Endothelial cell of umbilical vein (primary cell): ENCODE results near the gene MED1. TPM values are rescaled to one million over a fixed set of nuclear protein-coding genes. Genes with fewer than 3 reads are reported as not detected.
A peak's percentile ranks its signal among the peaks of the same experiment; 100 is the strongest.

Experiments
- BruUV-seq: library from RNA; stranded (reverse); fragments of 400-500 nt; replicated peaks from 2 replicates; lab custom pipeline; 2021; lab: Mats Ljungman, UMichigan
- CTCF ChIA-PET: fragments of 300-600, 350-600 bp; sonication (Branson Sonifier 250); formaldehyde crosslinking; loops from one replicate; lab custom pipeline; 2021; ENCODE audit warnings: antibody characterized with exemption, inconsistent platforms; lab: Charles Lee
- POLR2A ChIA-PET: fragments of 300-600, 350-600 bp; sonication (Branson Sonifier 250); formaldehyde crosslinking; loops from one replicate; lab custom pipeline; 2021; ENCODE audit warnings: antibody characterized with exemption, inconsistent platforms; lab: Charles Lee
- DNase-seq: peaks from one replicate; pipeline ENCODE4 v3.0.0-alpha.2; 2011; ENCODE audit warnings: low read depth, low spot score
- FAIRE-seq: peaks from 2 replicates; lab custom pipeline; 2011; peaks lifted over from hg19 to GRCh38; lab: Jason Lieb, UNC
- H2AFZ ChIP-seq: 2 replicates; pipeline ENCODE4 v1.6.0; 2012; ENCODE audit warnings: low read depth, low read length, control low read depth, inconsistent platforms
- H3K27ac ChIP-seq: 2 replicates; pipeline ENCODE4 v1.5.1; 2011; ENCODE audit warnings: low read depth, mild to moderate bottlenecking, control low read depth, low read length, moderate library complexity; ENCODE audit not compliant: insufficient read depth
- H3K27me3 ChIP-seq, 2 experiments: 2 replicates each; pipeline versions ENCODE4 v1.6.0 to v1.6.1; 2011; ENCODE audit warnings: low read length in 2 of 2, mixed read lengths in 1 of 2; ENCODE audit not compliant: control insufficient read depth in 2 of 2, insufficient read depth in 2 of 2
- H3K36me3 ChIP-seq, 2 experiments: 2 replicates in 1 of 2; 3 replicates in 1 of 2; pipeline ENCODE4 v1.5.1; 2011; ENCODE audit warnings: low read length in 2 of 2, mild to moderate bottlenecking in 1 of 2, moderate library complexity in 1 of 2; ENCODE audit not compliant: control insufficient read depth in 2 of 2, insufficient read depth in 2 of 2; ENCODE audit errors: extremely low read depth in 1 of 2
- H3K4me1 ChIP-seq: 3 replicates; pipeline ENCODE4 v1.5.1; 2011; ENCODE audit warnings: mild to moderate bottlenecking, low read length; ENCODE audit not compliant: control insufficient read depth, insufficient read depth; ENCODE audit errors: extremely low read depth
- H3K4me2 ChIP-seq: 2 replicates; pipeline ENCODE4 v1.6.1; 2011; ENCODE audit warnings: low read length, control low read depth, mixed read lengths; ENCODE audit not compliant: insufficient read depth
- H3K4me3 ChIP-seq, 3 experiments: fragments of 200-600 bp in 1 of 3; sonication (generic), shearing (Covaris generic) in 1 of 3; replicated peaks in 1 of 3; 2 replicates each; pipeline ENCODE4 v1.5.1; 2011 to 2016; ENCODE audit warnings: control low read depth in 3 of 3, low read length in 3 of 3, mild to moderate bottlenecking in 2 of 3, inconsistent platforms in 1 of 3, low read depth in 1 of 3, moderate library complexity in 1 of 3; ENCODE audit not compliant: insufficient read depth in 1 of 3
- H3K79me2 ChIP-seq: 2 replicates; pipeline ENCODE4 v1.6.0; 2012; ENCODE audit warnings: low read length, inconsistent platforms; ENCODE audit not compliant: control insufficient read depth, insufficient read depth
- H3K9ac ChIP-seq: replicated peaks from 2 replicates; pipeline ENCODE3; 2011; ENCODE audit warnings: low read length, control low read depth; ENCODE audit not compliant: insufficient read depth; ENCODE audit errors: extremely low read depth
- H3K9me1 ChIP-seq: replicated peaks from 3 replicates; pipeline ENCODE4 v1.6.0; 2011; ENCODE audit warnings: mild to moderate bottlenecking, low read length; ENCODE audit not compliant: control insufficient read depth, insufficient read depth; ENCODE audit errors: extremely low read depth
- H3K9me3 ChIP-seq: replicated peaks from 2 replicates; pipeline ENCODE4 v1.5.1; 2012; ENCODE audit warnings: low read length, inconsistent platforms; ENCODE audit not compliant: control insufficient read depth, insufficient read depth
- H4K20me1 ChIP-seq: replicated peaks from 2 replicates; pipeline ENCODE3; 2011; ENCODE audit warnings: mild to moderate bottlenecking, low read length; ENCODE audit not compliant: control insufficient read depth, insufficient read depth; ENCODE audit errors: extremely low read depth
- EZH2 ChIP-seq: IDR thresholded peaks from 2 replicates; pipeline ENCODE4 v1.6.1; 2012; ENCODE audit warnings: borderline replicate concordance, low read depth, mild to moderate bottlenecking, moderate library complexity, low read length, inconsistent platforms; ENCODE audit not compliant: severe bottlenecking
- FOS ChIP-seq: IDR thresholded peaks from 2 replicates; pipeline ENCODE4 v1.6.1; 2011; ENCODE audit warnings: mild to moderate bottlenecking, low read length, moderate library complexity, borderline replicate concordance; ENCODE audit not compliant: insufficient read depth
- GATA2 ChIP-seq: IDR thresholded peaks from 2 replicates; pipeline ENCODE4 v1.7.0; 2011; ENCODE audit warnings: low read depth, mild to moderate bottlenecking, moderate library complexity, mixed read lengths, low read length; ENCODE audit not compliant: insufficient read length, insufficient read depth
- JUN ChIP-seq: IDR thresholded peaks from 2 replicates; pipeline ENCODE4 v1.6.1; 2011; ENCODE audit warnings: borderline replicate concordance, low read depth; ENCODE audit not compliant: insufficient read length, insufficient read depth
- MYC ChIP-seq: IDR thresholded peaks from one replicate; pipeline ENCODE4 v1.6.1; 2011; ENCODE audit warnings: mild to moderate bottlenecking, low read depth, low read length
- POLR2A ChIP-seq: IDR thresholded peaks from 2 replicates; pipeline ENCODE4 v1.6.1; 2012; ENCODE audit warnings: low read depth, mild to moderate bottlenecking, control low read depth, low read length
- POLR2AphosphoS5 ChIP-seq: IDR thresholded peaks from 2 replicates; pipeline ENCODE4 v1.6.1; 2012; ENCODE audit warnings: low read depth, mild to moderate bottlenecking, control low read depth, low read length, moderate library complexity; ENCODE audit not compliant: insufficient read depth
- dilution Hi-C: fragments of 300-500 bp; cut with MboI; formaldehyde crosslinking; loops from one replicate; pipeline ENCODE4 v1.15.0; 2019; ENCODE audit warnings: low sequenced_read_pairs; ENCODE audit not compliant: extremely low pct_ligation_motif_present
- intact Hi-C: fragments of 100-400 bp; cut with micrococcal nuclease; formaldehyde crosslinking; loops from one replicate; pipeline ENCODE4 v1.10.0; 2022
- polyA plus RNA-seq, 4 experiments: library from polyadenylated mRNA; depleted of rRNA in 3 of 4; stranded (reverse) in 3 of 4; unstranded in 1 of 4; fragments of >200 nt; gene quantifications; 2 replicates each; pipeline versions ENCODE4 v1.2.1 to v1.2.3, GENCODE V29; 2011 to 2012; ENCODE audit warnings: missing spikeins in 1 of 4
- total RNA-seq: library from RNA; stranded (reverse); gene quantifications from 2 replicates; pipeline ENCODE4 v1.2.3, GENCODE V29; 2021
- TF ChIP-seq, protein P1 (sequence below), 2 donors: IDR thresholded peaks; 1 replicate in 1 of 2; 2 replicates in 1 of 2; pipeline ENCODE4 v1.5.1; 2011; ENCODE audit warnings: low read length in 2 of 2, mild to moderate bottlenecking in 2 of 2, moderate library complexity in 2 of 2, control low read depth in 1 of 2, inconsistent platforms in 1 of 2, low read depth in 1 of 2; ENCODE audit not compliant: insufficient read depth in 1 of 2; ENCODE audit errors: extremely low read depth in 1 of 2
- TF ChIP-seq, protein P2 (sequence below): IDR thresholded peaks from 2 replicates; pipeline ENCODE4 v1.6.1; 2011; ENCODE audit not compliant: insufficient read depth, insufficient read length

MED1 gene
- total and polyA plus RNA-seq, 2 donors (not counting 3 experiments of a cell fraction or from before 2014, with no cell fraction given): 19.8 to 46.2 TPM

DNA sequence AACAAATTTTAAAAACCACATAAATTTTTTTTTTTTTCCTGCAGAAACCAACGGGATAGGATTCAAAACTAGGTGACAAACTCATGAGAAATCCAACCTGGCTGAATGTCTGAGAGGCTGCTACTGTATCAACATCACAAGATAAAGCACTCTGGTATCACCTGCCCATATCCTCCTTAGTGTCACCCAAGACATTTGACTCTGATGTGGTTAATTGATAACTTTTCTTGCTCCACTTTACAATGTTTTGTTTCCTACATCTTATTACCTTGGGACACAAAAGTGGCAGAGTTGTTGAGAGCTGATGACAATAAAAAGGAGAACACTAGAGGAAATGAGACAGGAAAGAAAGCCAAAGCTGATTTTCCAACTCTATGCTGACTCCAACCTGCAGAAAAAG, 45.6 kb downstream of the MED1 start:
- FAIRE-seq: peak; percentile 37
- Histone ChIP-seq H3K9me3 (no peaks in the 10 kb centered on the region), H3K9me1 (no peaks in the 10 kb centered on the region), H3K27ac (no peak overlapping the region), H3K9ac (no peak overlapping the region), H3K4me2 (no peak overlapping the region), H3K4me1 (peaks cover 4% of the 10 kb centered on the region), H3K79me2 (no peaks in the 10 kb centered on the region), H3K27me3 (no peaks in the 10 kb centered on the region), H4K20me1 (no peaks in the 10 kb centered on the region), H2AFZ (no peak overlapping the region), H3K36me3 (peaks cover 20 to 24% of the 10 kb centered on the region in 2 experiments), H3K4me3 (no peak overlapping the region)
- POLR2A ChIA-PET: no interaction called here
- BruUV-seq: no TSS peak
- intact Hi-C loops (no loop called here), dilution Hi-C loops (no loop called here)
- TF ChIP-seq, protein P1, sequence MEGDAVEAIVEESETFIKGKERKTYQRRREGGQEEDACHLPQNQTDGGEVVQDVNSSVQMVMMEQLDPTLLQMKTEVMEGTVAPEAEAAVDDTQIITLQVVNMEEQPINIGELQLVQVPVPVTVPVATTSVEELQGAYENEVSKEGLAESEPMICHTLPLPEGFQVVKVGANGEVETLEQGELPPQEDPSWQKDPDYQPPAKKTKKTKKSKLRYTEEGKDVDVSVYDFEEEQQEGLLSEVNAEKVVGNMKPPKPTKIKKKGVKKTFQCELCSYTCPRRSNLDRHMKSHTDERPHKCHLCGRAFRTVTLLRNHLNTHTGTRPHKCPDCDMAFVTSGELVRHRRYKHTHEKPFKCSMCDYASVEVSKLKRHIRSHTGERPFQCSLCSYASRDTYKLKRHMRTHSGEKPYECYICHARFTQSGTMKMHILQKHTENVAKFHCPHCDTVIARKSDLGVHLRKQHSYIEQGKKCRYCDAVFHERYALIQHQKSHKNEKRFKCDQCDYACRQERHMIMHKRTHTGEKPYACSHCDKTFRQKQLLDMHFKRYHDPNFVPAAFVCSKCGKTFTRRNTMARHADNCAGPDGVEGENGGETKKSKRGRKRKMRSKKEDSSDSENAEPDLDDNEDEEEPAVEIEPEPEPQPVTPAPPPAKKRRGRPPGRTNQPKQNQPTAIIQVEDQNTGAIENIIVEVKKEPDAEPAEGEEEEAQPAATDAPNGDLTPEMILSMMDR (IDR thresholded peaks at IDR 0.05; ENCODE audit: extremely low read depth in 1 of 2, insufficient read depth in 1 of 2, low read depth in 1 of 2, low read length in 2 of 2): no peak
- TF ChIP-seq POLR2AphosphoS5: no peak
- TF ChIP-seq EZH2: no peak
- no peak for TF ChIP-seq MYC
- TF ChIP-seq GATA2: no peak
- no peak for TF ChIP-seq POLR2A
- TF ChIP-seq FOS: no peak
- TF ChIP-seq JUN: no peak
- TF ChIP-seq, protein P2, sequence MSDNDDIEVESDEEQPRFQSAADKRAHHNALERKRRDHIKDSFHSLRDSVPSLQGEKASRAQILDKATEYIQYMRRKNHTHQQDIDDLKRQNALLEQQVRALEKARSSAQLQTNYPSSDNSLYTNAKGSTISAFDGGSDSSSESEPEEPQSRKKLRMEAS: no peak
- DNase-seq: no peak
- CTCF ChIA-PET: no interaction called here
